Measurements from ENCODE around the gene CITED2. TPM values are rescaled to one million over a fixed set of nuclear protein-coding genes. Genes with fewer than 3 reads are reported as not detected.

CITED2 gene
- total RNA-seq, 1 donor from 2014 or later, result 22.5 TPM

DNA sequence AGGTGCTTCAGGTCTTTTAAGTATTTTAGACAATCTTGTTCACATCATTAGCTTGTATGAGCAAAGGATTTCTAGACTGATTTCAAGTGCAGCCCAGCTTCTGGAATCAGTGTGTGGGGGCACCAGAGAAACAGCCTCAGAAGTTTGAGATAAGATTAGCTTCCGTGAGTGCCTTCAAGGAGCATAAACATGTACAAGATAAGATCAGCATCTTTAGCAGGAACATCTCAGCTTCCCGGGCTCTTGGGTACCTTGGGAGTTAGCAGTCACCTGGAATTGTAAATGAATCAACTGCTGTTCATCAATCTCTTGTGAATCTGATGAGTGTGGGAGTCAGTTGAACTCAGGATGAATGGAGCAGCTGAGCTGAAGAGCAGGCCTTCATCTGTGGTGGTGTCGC lies 12.0 kb upstream of the CITED2 start:
- ATAC-seq (ENCODE audit: low read depth) (no peak), DNase-seq (no peak)
- no peaks in the 10 kb centered on the region for H3K27me3 Mint-ChIP-seq
- H3K36me3 Mint-ChIP-seq (ENCODE audit: low read depth), result no peaks in the 10 kb centered on the region
- no peaks in the 10 kb centered on the region for H3K9me3 Mint-ChIP-seq
- TF ChIP-seq, protein P1, sequence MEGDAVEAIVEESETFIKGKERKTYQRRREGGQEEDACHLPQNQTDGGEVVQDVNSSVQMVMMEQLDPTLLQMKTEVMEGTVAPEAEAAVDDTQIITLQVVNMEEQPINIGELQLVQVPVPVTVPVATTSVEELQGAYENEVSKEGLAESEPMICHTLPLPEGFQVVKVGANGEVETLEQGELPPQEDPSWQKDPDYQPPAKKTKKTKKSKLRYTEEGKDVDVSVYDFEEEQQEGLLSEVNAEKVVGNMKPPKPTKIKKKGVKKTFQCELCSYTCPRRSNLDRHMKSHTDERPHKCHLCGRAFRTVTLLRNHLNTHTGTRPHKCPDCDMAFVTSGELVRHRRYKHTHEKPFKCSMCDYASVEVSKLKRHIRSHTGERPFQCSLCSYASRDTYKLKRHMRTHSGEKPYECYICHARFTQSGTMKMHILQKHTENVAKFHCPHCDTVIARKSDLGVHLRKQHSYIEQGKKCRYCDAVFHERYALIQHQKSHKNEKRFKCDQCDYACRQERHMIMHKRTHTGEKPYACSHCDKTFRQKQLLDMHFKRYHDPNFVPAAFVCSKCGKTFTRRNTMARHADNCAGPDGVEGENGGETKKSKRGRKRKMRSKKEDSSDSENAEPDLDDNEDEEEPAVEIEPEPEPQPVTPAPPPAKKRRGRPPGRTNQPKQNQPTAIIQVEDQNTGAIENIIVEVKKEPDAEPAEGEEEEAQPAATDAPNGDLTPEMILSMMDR (IDR thresholded peaks at IDR 0.05), result no peak
- no peak overlapping the region for H3K27ac Mint-ChIP-seq
- no peaks in the 10 kb centered on the region for H3K4me1 Mint-ChIP-seq
- ChIA-PET CTCF (interaction anchor here (0.8 to 1.6 kb wide), 2 partner anchors 13 to 22 kb away, joined by 3 to 4 read pairs; no protein-coding TSS in a partner anchor), POLR2A (interaction anchor here (2.0 kb wide), 1 partner anchor 12 kb away, joined by 13 read pairs; the partner anchor contains the start of gene CITED2)
- H3K4me3 Mint-ChIP-seq, result no peak overlapping the region
- intact Hi-C loops (cut with micrococcal nuclease), result no loop called here

DNA sequence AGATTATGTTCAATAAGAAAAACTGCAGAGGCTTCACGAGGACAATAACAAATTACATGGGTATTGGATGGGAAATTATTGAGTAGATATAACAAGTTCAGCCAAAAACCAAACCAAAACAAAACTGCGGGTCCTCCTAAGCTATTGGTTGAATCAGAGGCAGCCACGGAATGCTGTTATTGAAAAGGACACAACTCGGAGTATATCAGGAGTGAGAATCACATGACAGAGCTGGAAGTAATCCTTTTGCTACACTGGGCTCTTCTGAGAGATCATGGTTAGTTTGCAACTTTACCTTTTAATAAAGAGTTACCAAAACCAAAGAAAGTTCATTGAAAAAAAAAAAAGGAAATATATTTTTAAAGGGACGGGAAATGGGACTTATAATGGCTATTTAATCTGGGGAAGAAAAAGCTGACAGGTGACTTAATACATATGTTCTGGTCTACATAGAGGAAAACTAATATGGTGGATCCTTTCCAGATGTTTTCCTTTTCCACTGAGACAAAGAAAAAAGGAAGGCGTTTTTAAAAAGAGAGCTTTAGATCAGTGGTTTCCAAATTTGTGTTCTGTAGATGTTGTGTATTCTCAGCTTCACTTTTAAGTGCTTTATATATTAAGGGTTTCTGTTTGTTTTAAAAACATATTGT lies 6.9 kb upstream of the CITED2 start:
- Mint-ChIP-seq H3K36me3 (ENCODE audit: low read depth) (no peaks in the 10 kb centered on the region), H3K27me3 (no peaks in the 10 kb centered on the region), H3K9me3 (no peaks in the 10 kb centered on the region), H3K27ac (no peak overlapping the region), H3K4me3 (no peak overlapping the region), H3K4me1 (peaks cover 2% of the 10 kb centered on the region)
- DNase-seq, result no peak
- no peak for ATAC-seq (ENCODE audit: low read depth)
- POLR2A ChIA-PET, result interaction anchor here (0.6 kb wide), 1 partner anchor 8 kb away, joined by 3 read pairs; no protein-coding TSS in a partner anchor
- CTCF ChIA-PET, result interaction anchor here (2.5 kb wide), 1 partner anchor 12 kb away, joined by 10 read pairs; no protein-coding TSS in a partner anchor
- TF ChIP-seq, protein P1 (IDR thresholded peaks at IDR 0.05), result no peak
- intact Hi-C loops (cut with micrococcal nuclease), result no loop called here

DNA sequence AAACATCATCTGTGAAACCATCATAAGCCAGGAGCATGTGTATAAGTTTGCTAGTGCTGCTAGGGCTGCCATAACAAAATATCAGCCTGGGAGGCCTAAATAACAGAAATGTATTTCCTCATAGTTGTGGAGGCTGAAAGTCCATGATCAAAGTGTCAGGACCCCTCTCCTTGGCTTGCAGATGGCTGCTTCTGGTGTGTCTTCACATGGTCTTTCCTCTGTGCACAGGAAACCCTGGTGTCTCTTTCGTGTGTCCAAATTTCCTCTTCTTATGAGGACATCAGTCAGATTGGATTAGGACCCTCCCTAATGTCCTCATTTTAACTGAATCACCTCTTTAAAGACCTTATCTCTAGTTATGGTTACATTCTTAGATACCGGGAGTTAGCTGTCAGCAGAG lies 6.2 kb upstream of the CITED2 start:
- POLR2A ChIA-PET, result no interaction called here
- Mint-ChIP-seq H3K9me3 (no peaks in the 10 kb centered on the region), H3K4me3 (no peak overlapping the region), H3K27ac (no peak overlapping the region), H3K27me3 (no peaks in the 10 kb centered on the region), H3K36me3 (ENCODE audit: low read depth) (peaks cover 2% of the 10 kb centered on the region), H3K4me1 (peaks cover 10% of the 10 kb centered on the region)
- ATAC-seq (ENCODE audit: low read depth) (no peak), DNase-seq (no peak)
- TF ChIP-seq, protein P1 (IDR thresholded peaks at IDR 0.05), result no peak
- intact Hi-C loops (cut with micrococcal nuclease), result no loop called here
- CTCF ChIA-PET, result interaction anchor here (2.5 kb wide), 1 partner anchor 11 kb away, joined by 10 read pairs; no protein-coding TSS in a partner anchor

- TF ChIP-seq, protein P1 (IDR thresholded peaks at IDR 0.05), result no peak
- H3K4me3 Mint-ChIP-seq, result no peak overlapping the region
- intact Hi-C loops (cut with micrococcal nuclease), result no loop called here
- no peaks in the 10 kb centered on the region for H3K9me3 Mint-ChIP-seq
- no peaks in the 10 kb centered on the region for H3K27me3 Mint-ChIP-seq
- ChIA-PET CTCF (interaction anchor here (2.5 kb wide), 1 partner anchor 11 kb away, joined by 10 read pairs; no protein-coding TSS in a partner anchor), POLR2A (no interaction called here)
- peaks cover 10% of the 10 kb centered on the region for H3K4me1 Mint-ChIP-seq
- H3K27ac Mint-ChIP-seq, result no peak overlapping the region
- DNase-seq (no peak), ATAC-seq (ENCODE audit: low read depth) (no peak)
- peaks cover 4% of the 10 kb centered on the region for H3K36me3 Mint-ChIP-seq (ENCODE audit: low read depth)
Observed at GRCh38 chr6:139380168-139380567, 5.7 kb upstream of the CITED2 start.

DNA sequence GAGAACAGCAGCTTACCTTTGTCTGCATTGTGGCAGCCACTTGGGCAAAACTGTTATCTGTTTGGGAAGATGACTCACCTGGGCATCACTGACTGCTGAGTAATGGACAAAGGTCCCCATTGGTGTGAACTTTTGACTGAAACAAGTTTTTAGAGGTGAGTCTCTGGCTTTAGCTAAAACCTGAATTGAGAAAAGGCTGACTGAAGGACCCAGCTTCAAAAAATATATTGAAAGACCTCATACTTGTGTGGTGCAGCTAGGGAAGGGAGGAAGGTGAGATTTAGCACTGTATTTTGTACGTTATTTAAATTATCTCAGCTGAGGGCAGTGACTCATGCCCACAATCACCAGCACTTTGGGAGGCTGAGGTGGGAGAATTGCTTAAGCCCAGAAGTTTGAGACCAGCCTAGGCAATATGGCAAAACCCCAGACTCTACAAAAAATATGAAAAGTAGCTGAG lies 4.5 kb upstream of the CITED2 start:
- ChIA-PET CTCF (interaction anchor here (2.5 kb wide), 1 partner anchor 9 kb away, joined by 10 read pairs; no protein-coding TSS in a partner anchor), POLR2A (interaction anchor here (0.5 kb wide), 1 partner anchor 19 kb away, joined by 3 read pairs; no protein-coding TSS in a partner anchor)
- TF ChIP-seq, protein P1 (IDR thresholded peaks at IDR 0.05), result no peak
- peaks cover 9% of the 10 kb centered on the region for H3K36me3 Mint-ChIP-seq (ENCODE audit: low read depth)
- H3K27ac Mint-ChIP-seq, result no peak overlapping the region
- H3K4me3 Mint-ChIP-seq, result no peak overlapping the region
- ATAC-seq (ENCODE audit: low read depth) (no peak), DNase-seq (no peak)
- H3K9me3 Mint-ChIP-seq, result no peaks in the 10 kb centered on the region
- no peaks in the 10 kb centered on the region for H3K27me3 Mint-ChIP-seq
- intact Hi-C loops (cut with micrococcal nuclease), result loop anchor here (5.0 to 10.0 kb wide), 2 partner anchors 53 to 1264 kb away; no protein-coding TSS in a partner anchor
- peaks cover 10% of the 10 kb centered on the region for H3K4me1 Mint-ChIP-seq

Data from activated B cell treated with CpG ODN at 0.5 μM for 24 hours (primary cell).